ENCODE results near the gene VPS50.

DNA sequence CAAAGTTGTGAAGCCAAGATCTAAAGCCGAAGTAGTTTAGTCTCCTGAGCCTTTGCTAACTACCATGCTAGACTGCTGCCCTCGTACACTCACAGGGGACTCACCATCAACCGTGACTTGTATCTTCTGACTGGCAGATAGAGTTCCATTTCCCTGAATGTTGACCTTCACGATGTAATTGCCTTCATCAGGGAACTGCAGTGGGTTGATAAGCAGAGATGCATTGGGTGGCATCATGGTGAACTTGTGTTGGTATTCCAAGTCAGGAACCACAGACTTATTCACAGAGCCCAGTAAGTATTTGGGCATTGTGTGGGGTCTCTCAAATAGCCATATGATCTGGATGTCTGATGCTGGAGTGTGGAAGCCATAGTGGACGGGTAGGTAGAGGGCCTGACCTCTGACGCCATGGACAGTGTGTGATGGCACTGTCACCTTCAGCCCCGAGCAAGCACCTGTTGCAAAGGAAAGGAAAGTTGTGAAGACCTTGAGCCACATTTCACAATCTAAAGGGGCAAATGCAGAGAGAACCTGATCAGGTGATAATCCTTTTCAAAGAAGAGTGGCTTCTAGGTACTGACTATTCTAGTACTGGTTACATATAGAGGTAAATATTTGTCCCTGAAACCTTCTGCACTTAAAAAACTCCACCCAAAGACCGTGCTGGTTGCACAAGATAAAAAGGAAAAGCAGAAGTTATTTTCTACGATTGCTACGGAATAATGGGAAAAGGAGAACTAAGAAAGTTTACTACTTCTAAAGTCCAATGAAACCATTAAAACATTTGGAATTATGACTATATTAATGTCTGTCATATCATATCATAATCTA lies 13.0 kb upstream of the VPS50 start:
- TF ChIP-seq, protein P1, sequence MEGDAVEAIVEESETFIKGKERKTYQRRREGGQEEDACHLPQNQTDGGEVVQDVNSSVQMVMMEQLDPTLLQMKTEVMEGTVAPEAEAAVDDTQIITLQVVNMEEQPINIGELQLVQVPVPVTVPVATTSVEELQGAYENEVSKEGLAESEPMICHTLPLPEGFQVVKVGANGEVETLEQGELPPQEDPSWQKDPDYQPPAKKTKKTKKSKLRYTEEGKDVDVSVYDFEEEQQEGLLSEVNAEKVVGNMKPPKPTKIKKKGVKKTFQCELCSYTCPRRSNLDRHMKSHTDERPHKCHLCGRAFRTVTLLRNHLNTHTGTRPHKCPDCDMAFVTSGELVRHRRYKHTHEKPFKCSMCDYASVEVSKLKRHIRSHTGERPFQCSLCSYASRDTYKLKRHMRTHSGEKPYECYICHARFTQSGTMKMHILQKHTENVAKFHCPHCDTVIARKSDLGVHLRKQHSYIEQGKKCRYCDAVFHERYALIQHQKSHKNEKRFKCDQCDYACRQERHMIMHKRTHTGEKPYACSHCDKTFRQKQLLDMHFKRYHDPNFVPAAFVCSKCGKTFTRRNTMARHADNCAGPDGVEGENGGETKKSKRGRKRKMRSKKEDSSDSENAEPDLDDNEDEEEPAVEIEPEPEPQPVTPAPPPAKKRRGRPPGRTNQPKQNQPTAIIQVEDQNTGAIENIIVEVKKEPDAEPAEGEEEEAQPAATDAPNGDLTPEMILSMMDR (IDR thresholded peaks at IDR 0.05): no peak
- no peak for TF ChIP-seq RELA (CRISPR knock-in tag; IDR thresholded peaks at IDR 0.05; ENCODE audit: borderline replicate concordance)
- TF ChIP-seq, protein P2, sequence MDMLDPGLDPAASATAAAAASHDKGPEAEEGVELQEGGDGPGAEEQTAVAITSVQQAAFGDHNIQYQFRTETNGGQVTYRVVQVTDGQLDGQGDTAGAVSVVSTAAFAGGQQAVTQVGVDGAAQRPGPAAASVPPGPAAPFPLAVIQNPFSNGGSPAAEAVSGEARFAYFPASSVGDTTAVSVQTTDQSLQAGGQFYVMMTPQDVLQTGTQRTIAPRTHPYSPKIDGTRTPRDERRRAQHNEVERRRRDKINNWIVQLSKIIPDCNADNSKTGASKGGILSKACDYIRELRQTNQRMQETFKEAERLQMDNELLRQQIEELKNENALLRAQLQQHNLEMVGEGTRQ (CRISPR knock-in tag; IDR thresholded peaks at IDR 0.05): no peak
- TF ChIP-seq ATF1 (CRISPR knock-in tag; IDR thresholded peaks at IDR 0.05): no peak
- no peak for TF ChIP-seq CREM (CRISPR knock-in tag; IDR thresholded peaks at IDR 0.05)
